NCI-H345 (cell line): ENCODE data around the gene CALR3.
"Not testable (repeated sequence)": the region's sequence is repeated elsewhere in the genome, so short reads cannot be mapped to it uniquely, and the experiment has no call there.

Experiments used
- DNase-seq: peaks from one replicate; lab custom pipeline; 2025; lab: John Stamatoyannopoulos, UW

CALR3 gene

GRCh38 chr19:16457195-16457953, 38.6 kb downstream of the CALR3 start:
- no peak for DNase-seq

- no peak for DNase-seq
Observed at GRCh38 chr19:16456652-16457194, 39.2 kb downstream of the CALR3 start.

DNA sequence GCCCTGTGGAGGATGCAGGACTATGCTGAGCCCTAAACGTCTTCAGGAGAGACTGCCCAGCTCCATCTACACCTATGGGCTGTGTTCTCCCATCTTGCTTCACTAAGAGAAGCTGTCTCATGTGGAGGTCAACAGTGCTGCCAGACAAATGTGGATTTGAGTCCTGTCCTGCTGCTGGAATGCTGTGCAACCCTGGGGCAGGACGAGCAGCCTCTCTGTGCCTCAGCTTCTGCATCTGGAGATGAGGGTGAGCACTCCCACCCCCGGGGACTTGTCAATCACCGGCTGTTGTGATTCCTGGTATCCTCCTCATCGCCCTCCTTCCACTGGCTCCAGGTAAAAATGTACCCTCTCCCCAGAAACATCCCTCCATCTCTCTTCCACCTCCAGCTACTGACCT, 40.5 kb downstream of the CALR3 start:
- DNase-seq = no peak

DNA sequence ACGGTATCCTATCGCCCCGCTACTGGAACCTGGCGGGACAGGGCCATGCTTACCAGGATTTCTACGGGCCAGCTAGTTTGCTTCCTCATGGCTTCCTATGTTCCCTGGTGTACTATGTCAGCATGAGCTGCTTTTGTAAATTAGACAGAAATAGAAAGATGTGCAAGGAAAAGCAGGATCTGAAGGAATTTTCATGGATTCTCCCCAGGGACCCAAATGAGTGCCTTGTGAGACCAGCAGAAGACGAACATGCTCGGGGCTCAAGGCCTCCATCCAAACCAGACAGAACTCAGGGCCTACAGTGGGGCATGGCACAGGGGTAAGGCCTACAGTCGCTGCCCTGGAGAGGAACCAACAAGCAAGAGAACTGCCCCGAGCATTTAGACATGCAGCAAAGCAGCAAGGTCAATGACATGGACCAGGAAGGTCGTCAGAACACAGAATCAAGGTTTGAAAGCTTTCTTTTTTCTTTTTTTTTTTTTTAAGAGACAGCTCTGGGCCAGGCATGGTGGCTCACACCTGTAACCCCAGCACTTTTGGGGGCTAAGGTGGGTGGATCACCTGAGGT, 41.5 kb downstream of the CALR3 start:
- no peak for DNase-seq

- DNase-seq = no peak
Observed at GRCh38 chr19:16452325-16452724, 43.6 kb downstream of the CALR3 start.

DNA sequence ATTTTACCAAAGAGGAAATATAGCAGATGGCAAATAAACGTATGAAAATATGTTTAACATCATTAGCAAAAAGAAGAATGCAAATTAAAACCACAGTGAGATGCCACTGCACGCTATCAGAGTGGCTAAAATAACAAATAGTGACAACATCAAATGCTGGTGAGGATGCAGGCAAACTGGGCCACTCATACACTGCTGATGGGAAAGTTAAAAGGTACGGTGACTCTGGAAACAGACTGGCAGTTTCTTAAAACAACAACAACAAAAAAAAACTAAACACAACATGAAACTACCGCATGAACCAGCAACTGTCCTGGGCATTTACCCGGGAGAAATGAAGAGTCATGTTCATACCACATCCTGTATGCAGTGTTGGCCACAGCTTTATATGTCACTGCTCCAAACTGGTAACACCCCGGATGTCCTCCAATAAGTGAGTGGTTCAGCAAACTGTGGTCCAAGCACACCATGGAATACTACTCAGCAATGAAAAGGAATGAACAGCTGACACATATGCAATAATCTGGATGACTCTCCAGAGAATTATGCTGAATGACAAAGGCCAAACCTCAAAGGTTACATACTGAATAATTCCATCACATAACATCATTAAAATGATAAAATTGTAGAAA, 46.5 kb downstream of the CALR3 start:
- DNase-seq = no peak

DNA sequence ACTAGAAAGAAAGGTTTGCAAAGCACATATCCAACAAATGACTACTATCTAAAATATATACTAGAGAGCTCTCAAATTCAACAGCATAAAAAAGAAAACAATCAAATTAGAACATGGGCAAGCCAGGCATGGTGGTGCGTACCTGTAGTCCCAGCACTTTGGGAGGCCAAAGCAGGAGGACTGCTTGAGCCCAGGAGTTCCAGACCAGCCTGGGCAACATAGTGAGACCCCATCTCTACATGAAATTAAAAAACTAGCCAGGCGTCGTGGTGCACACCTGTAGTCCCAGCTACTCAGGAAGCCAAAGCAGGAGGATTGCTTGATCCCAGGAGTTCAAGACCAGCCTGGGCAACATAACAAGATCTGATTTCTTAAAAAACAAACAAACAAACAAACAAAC, 47.1 kb downstream of the CALR3 start:
- not testable (repeated sequence) for DNase-seq

DNA sequence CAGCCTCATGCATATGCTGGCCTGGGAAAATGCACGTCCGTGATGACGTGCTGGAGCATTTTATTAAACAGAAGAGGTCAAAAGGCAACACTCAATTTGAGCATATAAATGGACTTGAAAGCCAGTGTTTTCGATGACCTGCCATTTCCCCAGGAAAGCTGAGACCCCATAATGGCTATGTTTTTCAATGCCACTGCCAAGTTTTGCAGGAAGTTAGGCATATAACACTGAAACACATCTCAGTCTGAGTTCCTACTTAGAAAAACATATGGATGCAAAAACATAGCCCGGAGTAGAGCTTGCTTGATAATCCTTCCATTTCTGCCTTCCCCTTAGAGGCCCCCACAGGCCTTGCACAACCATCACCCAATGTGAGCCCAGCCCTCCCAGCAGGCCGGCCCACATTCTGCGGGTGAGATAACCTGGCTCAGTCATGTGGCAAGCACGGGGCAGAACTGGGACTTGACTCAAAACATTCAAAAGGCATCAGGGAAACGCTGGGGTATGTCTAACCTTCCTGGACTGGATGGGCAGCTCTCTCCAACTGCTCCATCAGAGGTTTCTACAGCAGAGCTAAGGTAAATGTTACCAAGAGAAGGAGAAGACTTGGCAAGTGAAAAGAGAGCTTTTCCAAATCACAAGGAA, 49.1 kb downstream of the CALR3 start:
- no peak for DNase-seq

DNA sequence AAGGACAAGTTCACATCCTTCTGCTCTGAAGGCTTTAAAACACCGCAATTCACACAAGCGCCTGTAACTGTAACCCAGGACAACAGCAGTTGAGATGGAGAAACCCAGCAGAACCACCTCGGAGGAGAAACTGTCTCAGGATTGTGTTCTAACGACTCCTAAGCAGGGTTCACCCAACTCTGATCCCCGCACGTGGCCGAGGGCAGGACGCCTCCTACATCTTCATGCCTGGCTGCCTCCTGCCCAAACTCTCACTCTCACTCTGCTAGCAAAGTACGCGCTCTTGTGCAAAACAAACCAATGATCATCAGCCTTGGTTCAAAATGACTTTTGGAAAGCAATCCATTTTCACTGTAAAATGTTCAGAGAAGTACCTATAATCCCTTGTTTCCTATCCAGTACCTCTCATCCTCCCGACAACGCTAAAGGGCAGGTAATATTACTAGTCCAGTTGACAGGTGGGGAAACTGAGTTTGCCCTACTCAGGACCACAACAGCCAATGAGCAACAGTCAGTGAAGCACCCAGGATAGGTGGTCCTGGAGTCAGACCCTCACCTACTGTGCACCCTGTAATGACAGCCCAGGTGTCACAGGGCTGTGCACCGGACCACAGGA, 49.8 kb downstream of the CALR3 start:
- DNase-seq = no peak

GRCh38 chr19:16445238-16446107, 50.5 kb downstream of the CALR3 start:
- DNase-seq = no peak

GRCh38 chr19:16444269-16444600, 51.7 kb downstream of the CALR3 start:
- no peak for DNase-seq

- peak; percentile 64 for DNase-seq
Observed at GRCh38 chr19:16442386-16443276, 53.3 kb downstream of the CALR3 start.

DNA sequence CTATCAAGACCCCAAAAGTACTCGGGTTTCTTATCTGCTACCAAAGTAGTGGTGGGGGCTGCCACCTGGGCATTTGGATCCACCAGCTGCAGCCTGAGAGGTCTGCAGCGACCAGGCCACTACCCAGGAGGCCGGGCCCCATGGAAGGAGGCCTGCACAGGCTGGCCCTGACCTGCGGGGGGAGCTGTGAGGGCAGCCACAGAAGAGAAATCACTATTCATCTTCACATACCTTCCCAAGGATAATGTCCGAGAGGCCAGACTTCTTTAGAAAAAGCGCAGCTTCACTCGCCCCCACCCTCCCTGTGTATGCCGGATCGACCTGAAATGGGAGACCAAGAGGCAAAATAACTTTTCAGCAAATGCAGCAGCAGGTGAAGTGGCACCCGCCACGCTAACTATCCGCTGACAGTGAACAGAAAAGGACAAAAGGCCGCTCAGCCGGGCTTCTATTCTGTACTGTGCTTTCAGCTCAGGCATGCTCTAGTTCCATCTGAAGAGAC, 54.3 kb downstream of the CALR3 start:
- peak; percentile 48 for DNase-seq

DNA sequence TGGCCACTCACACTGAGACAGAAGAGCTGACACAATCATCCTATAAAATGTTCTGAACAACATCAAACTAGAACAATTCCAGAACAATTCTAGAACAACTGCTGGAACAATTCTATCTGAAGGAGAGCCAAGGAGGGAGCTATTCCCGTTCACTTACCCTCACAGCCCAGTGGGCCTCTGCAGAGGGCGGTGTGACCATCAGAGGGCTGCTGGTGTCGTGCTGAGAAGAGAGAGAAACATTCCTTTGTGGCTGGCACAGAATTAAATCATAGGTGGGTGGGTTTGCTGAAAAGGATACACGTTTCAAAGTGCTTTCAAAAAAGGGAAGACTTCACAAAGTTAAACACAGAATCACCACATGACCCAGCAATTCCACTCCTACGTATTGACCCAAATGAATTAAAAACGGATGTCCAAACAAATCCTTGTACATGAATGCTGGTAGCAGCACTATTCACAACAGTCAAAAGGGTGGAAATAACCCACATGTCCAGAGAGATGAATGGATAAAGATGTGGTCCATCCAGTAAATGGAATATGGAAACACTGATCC, 59.1 kb downstream of the CALR3 start:
- no peak for DNase-seq

DNA sequence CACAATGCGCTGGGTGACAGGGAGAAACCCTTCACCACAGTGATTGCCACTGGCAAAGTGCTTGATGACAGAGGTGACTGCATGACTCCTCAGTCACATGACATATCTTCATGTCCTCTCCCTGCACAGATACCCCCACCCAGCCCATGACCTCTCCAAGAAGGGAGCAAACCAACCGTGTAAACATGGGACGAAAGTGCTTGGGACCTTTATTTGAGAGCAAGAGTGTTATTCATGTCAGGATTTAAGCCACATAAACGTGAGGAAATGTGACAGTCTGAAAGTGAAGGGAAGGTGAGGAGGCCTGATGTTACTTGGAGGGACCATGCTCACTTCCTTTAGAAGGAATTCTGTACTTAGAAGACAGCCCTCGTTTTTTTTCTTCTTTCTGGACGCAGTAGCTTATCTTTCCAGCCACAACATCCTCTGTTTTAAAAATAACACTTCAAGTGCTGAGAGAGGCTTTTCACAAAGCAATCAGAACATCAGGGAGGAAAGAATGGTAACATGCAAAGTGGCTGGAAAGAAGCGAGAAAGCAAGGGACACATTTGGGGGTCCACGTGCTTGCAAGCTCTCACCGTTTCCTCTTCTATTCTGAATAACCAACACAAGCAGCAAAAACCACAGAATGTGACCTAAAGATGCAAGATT, 59.8 kb downstream of the CALR3 start:
- DNase-seq = no peak

GRCh38 chr19:16435238-16435917, 60.6 kb downstream of the CALR3 start:
- no peak for DNase-seq

- DNase-seq = no peak
Observed at GRCh38 chr19:16433986-16434385, 62.0 kb downstream of the CALR3 start.

DNA sequence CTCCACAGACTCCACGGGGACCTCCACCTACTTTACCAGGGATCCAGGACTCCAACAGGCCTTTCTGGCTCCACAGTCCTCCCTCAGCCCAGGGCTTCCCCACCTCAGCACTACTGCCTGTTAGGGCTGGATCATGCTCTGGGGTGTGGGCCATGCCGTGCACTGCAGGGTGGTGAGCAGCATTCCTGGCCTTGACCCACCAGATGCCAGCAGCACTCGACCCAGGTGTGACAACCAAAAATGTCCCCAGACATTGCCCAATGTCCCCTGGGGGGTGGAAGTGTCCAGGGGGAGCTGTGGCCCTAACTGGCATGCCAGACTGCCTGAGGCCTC, 66.2 kb downstream of the CALR3 start:
- no peak for DNase-seq
